PC-3 (cell line): ENCODE data around the gene SEMA5A. TPM values are rescaled to one million over a fixed set of nuclear protein-coding genes. Genes with fewer than 3 reads are reported as not detected.

ENCODE experiments used
- ATAC-seq: fragments of 200-7000 bp; cut with Tn5 transposase; 2 replicates; pipeline ENCODE4 v1.9.1; 2020; ENCODE audit warnings: mild to moderate bottlenecking, moderate library complexity
- BruUV-seq: library from RNA; stranded (reverse); fragments of 400-500 nt; replicated peaks from 2 replicates; lab custom pipeline; 2021; lab: Mats Ljungman, UMichigan
- CTCF ChIA-PET: fragments of 300-600 bp; sonication (Branson Sonifier 250); formaldehyde crosslinking; loops from one replicate; lab custom pipeline; 2022; ENCODE audit warnings: antibody characterized with exemption; lab: Charles Lee
- POLR2A ChIA-PET: fragments of 300-600 bp; sonication (Branson Sonifier 250); formaldehyde crosslinking; loops from one replicate; lab custom pipeline; 2022; ENCODE audit warnings: antibody characterized with exemption; ENCODE audit not compliant: unreplicated experiment; lab: Charles Lee
- DNase-seq: peaks from one replicate; pipeline ENCODE4 v3.0.0-alpha.2; 2015
- H2AFZ ChIP-seq: fragments of 300-600 bp; sonication (generic); 2 replicates; pipeline ENCODE4 v1.6.0; 2016; ENCODE audit warnings: antibody characterized with exemption, low read length
- H3F3A ChIP-seq: fragments of 300-600 bp; sonication (generic); one replicate; pipeline ENCODE4 v1.6.0; 2017; ENCODE audit warnings: antibody characterized with exemption, low read length, control low read depth, mild to moderate bottlenecking; ENCODE audit not compliant: unreplicated experiment
- H3K27ac ChIP-seq: fragments of 300-600 bp; sonication (generic); 2 replicates; pipeline ENCODE4 v1.5.1; 2016; ENCODE audit warnings: mild to moderate bottlenecking, low read length
- H3K27me3 ChIP-seq: fragments of 300-600 bp; sonication (generic); 2 replicates; pipeline ENCODE4 v1.6.1; 2016; ENCODE audit warnings: low read length, mixed read lengths
- H3K36me3 ChIP-seq: fragments of 300-600 bp; sonication (generic); 2 replicates; pipeline ENCODE4 v1.6.1; 2016; ENCODE audit warnings: low read depth, mixed run types, low read length, mixed read lengths
- H3K4me1 ChIP-seq: fragments of 300-600 bp; sonication (generic); 2 replicates; pipeline ENCODE4 v1.5.1; 2016; ENCODE audit warnings: low read length; ENCODE audit not compliant: insufficient read depth
- H3K4me2 ChIP-seq: fragments of 300-600 bp; sonication (generic); 2 replicates; pipeline ENCODE4 v1.6.0; 2016; ENCODE audit warnings: low read length
- H3K4me3 ChIP-seq: fragments of 300-600 bp; sonication (generic); 2 replicates; pipeline ENCODE4 v1.5.1; 2016; ENCODE audit warnings: mild to moderate bottlenecking, low read length, mixed read lengths
- H3K79me2 ChIP-seq: fragments of 300-600 bp; sonication (generic); 2 replicates; pipeline ENCODE4 v1.6.1; 2017; ENCODE audit warnings: low read length, mixed read lengths
- H3K9ac ChIP-seq: fragments of 300-600 bp; sonication (generic); 2 replicates; pipeline ENCODE4 v1.6.0; 2016; ENCODE audit warnings: mild to moderate bottlenecking, low read length
- H3K9me2 ChIP-seq: fragments of 300-600 bp; sonication (generic); replicated peaks from 2 replicates; pipeline ENCODE4 v1.6.1; 2016; ENCODE audit warnings: mixed run types, low read length, mixed read lengths
- H3K9me3 ChIP-seq: fragments of 300-600 bp; sonication (generic); 2 replicates; pipeline ENCODE4 v1.6.1; 2016; ENCODE audit warnings: low read length, mixed read lengths
- H4K20me1 ChIP-seq: fragments of 300-600 bp; sonication (generic); 2 replicates; pipeline ENCODE4 v1.6.1; 2016; ENCODE audit warnings: low read length, mixed read lengths
- EZH2 ChIP-seq: fragments of 300-600 bp; sonication (generic); IDR thresholded peaks from one replicate; pipeline ENCODE4 v1.6.1; 2017; ENCODE audit warnings: antibody characterized with exemption, mild to moderate bottlenecking, low read length; ENCODE audit not compliant: unreplicated experiment
- EZH2phosphoT487 ChIP-seq: fragments of 300-600 bp; sonication (generic); IDR thresholded peaks from 2 replicates; pipeline ENCODE4 v1.6.1; 2018; ENCODE audit warnings: mild to moderate bottlenecking, antibody characterized with exemption, low read length, borderline replicate concordance
- intact Hi-C: fragments of 100-400 bp; cut with micrococcal nuclease; formaldehyde crosslinking; loops from 2 replicates; pipeline ENCODE4 v1.9.0; 2023
- total RNA-seq: library from RNA; depleted of rRNA; stranded (reverse); fragments of >200 nt; gene quantifications from 2 replicates; pipeline ENCODE4 v1.2.3, GENCODE V29; 2014
- TF ChIP-seq, protein P1 (sequence below): fragments of 300-600 bp; sonication (generic); conservative IDR thresholded peaks from 2 replicates; pipeline ENCODE4 v1.5.1; 2017; ENCODE audit warnings: antibody characterized with exemption, low read depth, mild to moderate bottlenecking, low read length

The SEMA5A gene
- total RNA-seq, 1 experiment from 2014 or later = 4.4 TPM

DNA sequence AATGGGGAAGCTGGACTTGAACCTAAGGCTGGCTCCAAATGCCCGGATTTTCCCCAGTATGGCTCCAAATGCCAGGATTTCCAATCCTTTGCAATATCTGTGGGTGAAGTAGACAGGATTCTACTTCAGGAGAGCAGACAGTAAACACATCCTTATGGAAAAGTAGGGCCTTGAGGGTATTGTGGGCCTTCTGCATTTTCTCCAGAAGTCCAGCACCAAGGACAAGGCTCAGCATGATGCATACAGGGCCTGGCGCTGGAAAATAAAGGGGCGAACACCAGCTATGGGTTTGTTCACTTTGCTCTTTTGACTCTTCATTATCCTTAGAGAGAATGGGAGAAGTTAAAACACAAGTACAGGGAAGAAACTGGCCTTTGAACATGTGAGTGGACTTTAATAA, 347.5 kb downstream of the SEMA5A start:
- Histone ChIP-seq H3K9ac (no peak overlapping the region; the same call in 1 of the 2 replicates), H3F3A (no peaks in the 10 kb centered on the region), H3K4me1 (peaks cover 40% of the 10 kb centered on the region), H3K9me2 (no peaks in the 10 kb centered on the region), H3K4me3 (no peak overlapping the region), H3K36me3 (no peaks in the 10 kb centered on the region), H3K27me3 (no peaks in the 10 kb centered on the region), H2AFZ (no peak overlapping the region), H3K27ac (peak overlapping the region; percentile 68), H3K9me3 (no peaks in the 10 kb centered on the region), H3K4me2 (peak overlapping the region; percentile 52), H3K79me2 (no peaks in the 10 kb centered on the region), H4K20me1 (no peaks in the 10 kb centered on the region)
- intact Hi-C loops = no loop called here
- no TSS peak for BruUV-seq
- TF ChIP-seq, protein P1, sequence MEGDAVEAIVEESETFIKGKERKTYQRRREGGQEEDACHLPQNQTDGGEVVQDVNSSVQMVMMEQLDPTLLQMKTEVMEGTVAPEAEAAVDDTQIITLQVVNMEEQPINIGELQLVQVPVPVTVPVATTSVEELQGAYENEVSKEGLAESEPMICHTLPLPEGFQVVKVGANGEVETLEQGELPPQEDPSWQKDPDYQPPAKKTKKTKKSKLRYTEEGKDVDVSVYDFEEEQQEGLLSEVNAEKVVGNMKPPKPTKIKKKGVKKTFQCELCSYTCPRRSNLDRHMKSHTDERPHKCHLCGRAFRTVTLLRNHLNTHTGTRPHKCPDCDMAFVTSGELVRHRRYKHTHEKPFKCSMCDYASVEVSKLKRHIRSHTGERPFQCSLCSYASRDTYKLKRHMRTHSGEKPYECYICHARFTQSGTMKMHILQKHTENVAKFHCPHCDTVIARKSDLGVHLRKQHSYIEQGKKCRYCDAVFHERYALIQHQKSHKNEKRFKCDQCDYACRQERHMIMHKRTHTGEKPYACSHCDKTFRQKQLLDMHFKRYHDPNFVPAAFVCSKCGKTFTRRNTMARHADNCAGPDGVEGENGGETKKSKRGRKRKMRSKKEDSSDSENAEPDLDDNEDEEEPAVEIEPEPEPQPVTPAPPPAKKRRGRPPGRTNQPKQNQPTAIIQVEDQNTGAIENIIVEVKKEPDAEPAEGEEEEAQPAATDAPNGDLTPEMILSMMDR = no peak
- no peak for TF ChIP-seq EZH2
- TF ChIP-seq EZH2phosphoT487 = no peak
- peak; percentile 47 for DNase-seq
- peak; percentile 17; the same call in 1 of the 2 replicates for ATAC-seq
- ChIA-PET POLR2A (interaction anchor here (0.6 kb wide), 1 partner anchor 40 kb away, joined by 4 read pairs; no protein-coding TSS in a partner anchor), CTCF (interaction anchor here (0.6 to 1.5 kb wide), 3 partner anchors 42 to 944 kb away, joined by 3 to 4 read pairs (median 3); no protein-coding TSS in a partner anchor)

DNA sequence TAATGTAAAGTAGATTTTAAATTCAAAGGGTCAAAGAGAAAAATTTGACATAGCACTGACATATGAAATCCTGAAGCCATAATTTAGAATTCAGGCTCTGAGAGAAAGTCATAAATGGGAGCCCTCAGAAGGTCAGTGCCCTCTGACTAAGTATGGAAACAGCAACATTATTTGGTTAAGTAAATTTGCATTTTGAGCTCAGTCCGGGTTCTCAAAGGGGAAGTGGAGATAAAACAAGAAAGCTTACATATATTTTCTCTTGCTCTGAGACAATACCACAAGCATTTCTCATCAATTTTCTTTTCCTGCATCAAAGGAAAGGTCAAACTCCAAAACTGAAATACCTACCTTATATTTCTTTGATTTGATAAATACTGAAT, 348.0 kb downstream of the SEMA5A start:
- Histone ChIP-seq H3F3A (no peaks in the 10 kb centered on the region), H3K4me3 (no peak overlapping the region), H3K9me3 (no peaks in the 10 kb centered on the region), H3K36me3 (no peaks in the 10 kb centered on the region), H2AFZ (no peak overlapping the region), H3K27ac (peak overlapping the region; percentile 68), H3K79me2 (no peaks in the 10 kb centered on the region), H3K4me1 (peaks cover 40% of the 10 kb centered on the region), H3K9me2 (no peaks in the 10 kb centered on the region), H3K4me2 (peak overlapping the region; percentile 52), H3K9ac (no peak overlapping the region), H4K20me1 (no peaks in the 10 kb centered on the region), H3K27me3 (no peaks in the 10 kb centered on the region)
- ChIA-PET CTCF (interaction anchor here (0.6 to 1.5 kb wide), 4 partner anchors 42 to 943 kb away, joined by 3 to 7 read pairs (median 4); no protein-coding TSS in a partner anchor), POLR2A (interaction anchor here (0.6 kb wide), 1 partner anchor 39 kb away, joined by 4 read pairs; no protein-coding TSS in a partner anchor)
- ATAC-seq (peak; percentile 70), DNase-seq (peak; percentile 94)
- TF ChIP-seq EZH2 = no peak
- no peak for TF ChIP-seq EZH2phosphoT487
- TF ChIP-seq, protein P1 = no peak
- BruUV-seq = no TSS peak
- intact Hi-C loops = no loop called here
